ENCODE measurements around the gene TIMM50.

DNA sequence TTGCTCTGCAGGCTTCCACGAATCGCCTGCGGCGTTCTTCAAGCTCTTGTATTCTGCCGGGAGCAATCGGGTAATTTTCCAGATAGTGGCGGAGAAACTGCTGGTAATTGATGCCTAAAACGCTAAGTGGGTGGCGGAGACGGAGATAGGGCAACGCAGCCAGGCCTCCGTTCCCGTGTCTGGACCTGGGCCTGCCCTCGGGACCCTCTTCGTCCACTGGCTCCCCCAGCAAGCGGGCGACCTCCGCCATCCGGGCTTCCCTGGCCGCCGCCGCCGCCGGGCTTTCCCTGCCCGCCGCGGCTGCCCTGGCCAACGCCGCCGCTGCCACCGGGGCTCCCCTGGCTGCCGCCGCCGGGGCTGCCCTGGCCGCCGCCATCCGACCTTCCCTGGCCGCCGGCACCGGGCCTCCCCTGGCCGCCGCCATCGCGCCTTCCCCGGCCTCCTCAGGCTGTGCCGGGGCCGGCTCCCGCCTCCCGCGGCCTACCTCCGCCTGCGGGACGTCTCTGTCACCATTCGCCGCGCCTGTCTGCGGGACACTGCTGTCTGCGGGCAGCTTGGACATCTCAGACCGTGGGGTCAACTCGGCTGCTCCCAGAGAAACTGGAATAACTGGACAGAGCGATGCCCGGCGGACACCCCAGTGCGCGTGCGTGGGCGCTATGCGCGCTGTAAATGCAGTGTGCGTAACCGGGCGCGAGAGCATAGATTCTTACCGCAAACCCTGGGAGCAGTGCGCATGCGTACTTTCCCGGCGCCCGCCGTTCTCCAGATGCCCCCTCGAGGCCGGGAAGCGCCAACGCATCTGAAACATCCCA, 59.1 kb downstream of the TIMM50 start, which contains the start of gene EID2:
- TF ChIP-seq, protein P1, sequence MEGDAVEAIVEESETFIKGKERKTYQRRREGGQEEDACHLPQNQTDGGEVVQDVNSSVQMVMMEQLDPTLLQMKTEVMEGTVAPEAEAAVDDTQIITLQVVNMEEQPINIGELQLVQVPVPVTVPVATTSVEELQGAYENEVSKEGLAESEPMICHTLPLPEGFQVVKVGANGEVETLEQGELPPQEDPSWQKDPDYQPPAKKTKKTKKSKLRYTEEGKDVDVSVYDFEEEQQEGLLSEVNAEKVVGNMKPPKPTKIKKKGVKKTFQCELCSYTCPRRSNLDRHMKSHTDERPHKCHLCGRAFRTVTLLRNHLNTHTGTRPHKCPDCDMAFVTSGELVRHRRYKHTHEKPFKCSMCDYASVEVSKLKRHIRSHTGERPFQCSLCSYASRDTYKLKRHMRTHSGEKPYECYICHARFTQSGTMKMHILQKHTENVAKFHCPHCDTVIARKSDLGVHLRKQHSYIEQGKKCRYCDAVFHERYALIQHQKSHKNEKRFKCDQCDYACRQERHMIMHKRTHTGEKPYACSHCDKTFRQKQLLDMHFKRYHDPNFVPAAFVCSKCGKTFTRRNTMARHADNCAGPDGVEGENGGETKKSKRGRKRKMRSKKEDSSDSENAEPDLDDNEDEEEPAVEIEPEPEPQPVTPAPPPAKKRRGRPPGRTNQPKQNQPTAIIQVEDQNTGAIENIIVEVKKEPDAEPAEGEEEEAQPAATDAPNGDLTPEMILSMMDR (IDR thresholded peaks at IDR 0.05): peak; percentile 80 to 91 (median 86)
- peak; percentile 57 to 84 for TF ChIP-seq POLR2A (IDR thresholded peaks at IDR 0.05)

All from Peyer's patch (tissue), 4 donors.